K562 (cell line): Measurements from ENCODE around the gene NIFK. TPM values are rescaled to one million over a fixed set of nuclear protein-coding genes. Genes with fewer than 3 reads are reported as not detected.

ENCODE experiments used
- CHCHD3 ChIP-seq: fragments of 250-450 bp; sonication (Bioruptor Pico); IDR thresholded peaks from 2 replicates; pipeline ENCODE4 v2.1.2; 2022; ENCODE audit warnings: mild to moderate bottlenecking
- GTF2F1 ChIP-seq: IDR thresholded peaks from 2 replicates; pipeline ENCODE4 v1.6.1; 2011; ENCODE audit warnings: low read depth, low read length, improper control_type of control experiment
- GTF3C2 ChIP-seq: IDR thresholded peaks from 3 replicates; pipeline ENCODE4 v1.6.1; 2011; ENCODE audit warnings: borderline replicate concordance, mild to moderate bottlenecking, moderate library complexity; ENCODE audit not compliant: insufficient read length; ENCODE audit errors: extremely low read depth
- HINFP ChIP-seq: fragments of 450-650 bp; conservative IDR thresholded peaks from 2 replicates; pipeline ENCODE4 v1.6.1; 2016; ENCODE audit warnings: missing genetic modification characterization, low read depth, mild to moderate bottlenecking, control low read depth, missing compliant biosample characterization
- HNRNPUL1 ChIP-seq: fragments of 200-400 bp; formaldehyde crosslinking; IDR thresholded peaks from 2 replicates; pipeline ENCODE4 v1.6.1; 2017; ENCODE audit warnings: low read length
- NFIX ChIP-seq: fragments of 250-450 bp; sonication (Bioruptor Pico); IDR thresholded peaks from 2 replicates; pipeline ENCODE4 v1.4.0; 2020; ENCODE audit warnings: low read depth, mild to moderate bottlenecking, moderate library complexity
- NFXL1 ChIP-seq: fragments of 450-650 bp; formaldehyde crosslinking; IDR thresholded peaks from 2 replicates; pipeline ENCODE4 v1.4.0; 2021; ENCODE audit warnings: mild to moderate bottlenecking
- NR2F6 ChIP-seq: fragments of 450-650 bp; formaldehyde crosslinking; IDR thresholded peaks from 2 replicates; pipeline ENCODE4 v1.4.0; 2020; ENCODE audit warnings: mild to moderate bottlenecking
- NRF1 ChIP-seq, 2 experiments: fragments of 450-650 bp; IDR thresholded peaks in 1 of 2; conservative IDR thresholded peaks in 1 of 2; 2 replicates each; pipeline ENCODE4 v1.6.1; 2014; ENCODE audit warnings: mild to moderate bottlenecking in 2 of 2
- NUFIP1 ChIP-seq: fragments of 450-650 bp; IDR thresholded peaks from 2 replicates; pipeline ENCODE4 v1.6.1; 2018; ENCODE audit not compliant: partially characterized antibody
- SNIP1 ChIP-seq: fragments of 450-650 bp; IDR thresholded peaks from 2 replicates; pipeline ENCODE4 v1.7.1; 2017; ENCODE audit warnings: low read depth, mild to moderate bottlenecking
- SREBF2 ChIP-seq: sonication (generic); formaldehyde crosslinking; IDR thresholded peaks from 2 replicates; pipeline ENCODE4 v1.4.0; 2020; ENCODE audit warnings: mild to moderate bottlenecking, missing genetic modification reagents
- TFAP4 ChIP-seq: sonication (generic); formaldehyde crosslinking; IDR thresholded peaks from 2 replicates; pipeline ENCODE4 v1.8.0; 2022; ENCODE audit warnings: missing genetic modification reagents, mild to moderate bottlenecking, moderate library complexity, borderline replicate concordance
- ZC3H11A ChIP-seq: IDR thresholded peaks from 2 replicates; pipeline ENCODE4 v1.6.1; 2012; ENCODE audit warnings: low read depth, low read length, improper control_type of control experiment
- ZKSCAN8 ChIP-seq: fragments of 200-800 bp; sonication (Bioruptor generic); IDR thresholded peaks from 2 replicates; pipeline ENCODE4 v1.6.1; 2016; ENCODE audit warnings: missing genetic modification characterization, missing compliant biosample characterization
- ZNF124 ChIP-seq: sonication (generic); formaldehyde crosslinking; IDR thresholded peaks from 2 replicates; pipeline ENCODE4 v1.8.1; 2022; ENCODE audit warnings: missing genetic modification reagents
- ZNF165 ChIP-seq: fragments of 250-450 bp; sonication (Bioruptor Pico); IDR thresholded peaks from 2 replicates; pipeline ENCODE4 v1.4.0; 2020; ENCODE audit warnings: borderline replicate concordance
- ZNF561 ChIP-seq: fragments of 450-650 bp; formaldehyde crosslinking; conservative IDR thresholded peaks from 2 replicates; pipeline ENCODE4 v1.4.0; 2020; ENCODE audit warnings: mild to moderate bottlenecking, moderate library complexity
- ZNF589 ChIP-seq: fragments of 200-800 bp; sonication (Bioruptor generic); IDR thresholded peaks from 2 replicates; pipeline ENCODE4 v1.6.1; 2016; ENCODE audit warnings: low read depth, missing genetic modification characterization, missing compliant biosample characterization
- polyA plus RNA-seq, 8 experiments: library from polyadenylated mRNA; depleted of rRNA in 4 of 8; stranded (reverse) in 5 of 8; unstranded in 3 of 8; fragments of >200 nt; fragmentation: Nextera tagmentation in 2 of 8; fragmentation: Illumina TruSeq in 1 of 8; extraction: Ambion mirVana in 2 of 8; extraction: Trizol in 1 of 8; gene quantifications; 2 replicates each; pipeline versions ENCODE4 v1.2.1 to v1.2.3, GENCODE V29; 2011 to 2014; ENCODE audit warnings: inconsistent platforms in 1 of 8, missing spikeins in 1 of 8
- total RNA-seq, 7 experiments: library from RNA; depleted of rRNA in 6 of 7; stranded (reverse); fragments of >200 nt in 6 of 7; fragmentation: Illumina TruSeq in 2 of 7; extraction: Trizol in 2 of 7; gene quantifications; 2 replicates each; pipeline versions ENCODE4 v1.2.1 to v1.2.3, GENCODE V29; 2011 to 2021; ENCODE audit warnings: low replicate concordance in 1 of 7
- TF ChIP-seq, protein P1 (sequence below): fragments of 450-650 bp; IDR thresholded peaks from 2 replicates; pipeline ENCODE4 v1.6.1; 2016; ENCODE audit warnings: low read depth, mild to moderate bottlenecking, moderate library complexity
- TF ChIP-seq, protein P2 (sequence below), 3 experiments: fragments of 200-800 bp in 1 of 3; sonication (Bioruptor generic) in 1 of 3; sonication (generic) in 1 of 3; formaldehyde crosslinking in 1 of 3; IDR thresholded peaks; 2 replicates each; pipeline versions ENCODE4 v1.6.1 to v1.8.0; 2016 to 2022; ENCODE audit warnings: mild to moderate bottlenecking in 2 of 3, missing compliant biosample characterization in 2 of 3, missing genetic modification characterization in 2 of 3, missing genetic modification reagents in 1 of 3

Gene NIFK
- total and polyA plus RNA-seq, 9 of the 15 experiments (the other 6 are each of a cell fraction or from before 2014, with no cell fraction given) = 60.2 to 426 (median 183) TPM

DNA sequence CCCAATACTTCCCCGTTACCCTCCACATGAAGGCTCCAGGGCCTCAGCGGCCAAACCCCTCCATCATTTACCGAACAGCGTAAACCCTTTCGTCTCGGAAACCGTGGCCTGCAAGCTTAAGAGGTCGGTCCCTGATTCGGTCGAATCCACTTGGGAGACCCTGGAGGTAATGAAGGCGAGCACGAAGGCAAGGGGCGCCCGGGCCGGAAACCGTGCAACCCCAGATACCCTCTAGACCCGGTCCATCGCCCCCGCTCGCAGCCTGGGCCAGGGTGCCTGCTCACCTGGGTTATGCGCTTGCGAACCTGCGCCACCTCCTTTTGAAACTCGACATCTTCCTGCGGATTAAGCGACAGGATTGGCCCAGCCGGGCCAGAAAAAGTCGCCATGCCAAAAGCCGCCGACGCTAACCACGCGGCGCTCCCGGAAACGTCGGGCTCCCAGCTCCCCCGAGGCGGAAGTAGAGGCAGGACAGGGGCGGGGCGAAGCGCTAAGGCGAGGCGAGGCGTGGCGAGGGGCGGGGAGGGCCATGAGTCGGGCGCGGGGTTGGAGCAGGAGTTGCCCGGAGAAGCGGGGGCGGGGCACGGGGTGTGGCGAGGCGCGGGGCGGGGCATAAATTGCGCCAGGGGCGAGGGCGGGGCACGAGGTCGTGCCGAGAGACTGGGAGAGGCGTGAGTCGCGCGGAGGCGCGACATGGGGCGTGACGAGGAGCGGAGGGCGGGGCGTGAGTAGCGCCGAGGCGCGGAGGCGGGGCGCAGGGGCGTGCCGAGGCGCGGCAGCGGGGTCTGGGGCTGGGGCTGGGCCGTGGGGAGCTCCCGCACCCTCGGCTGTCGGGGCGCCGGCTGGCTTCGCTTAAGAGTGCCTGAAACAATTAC lies at the start of gene NIFK (continued):
- TF ChIP-seq GTF3C2 (no peak), GTF2F1 (no peak), ZNF589 (no peak), NFXL1 (CRISPR knock-in tag) (no peak), ZNF165 (CRISPR knock-in tag) (peak; percentile 43; the same call in 1 of the 2 replicates), TFAP4 (CRISPR knock-in tag) (peak; percentile 86), SREBF2 (no peak), SNIP1 (no peak), ZNF561 (CRISPR knock-in tag) (no peak), NR2F6 (CRISPR knock-in tag) (no peak), HINFP (no peak), ZC3H11A (no peak), ZKSCAN8 (CRISPR knock-in tag) (no peak), NUFIP1 (no peak), ZNF124 (CRISPR knock-in tag) (no peak), NRF1 (conservative IDR thresholded peaks at IDR 0.05 in 1 of 2, IDR thresholded peaks at IDR 0.05 in 1 of 2) (peak; percentile 63 to 67), HNRNPUL1 (no peak), NFIX (CRISPR knock-in tag) (no peak), CHCHD3 (CRISPR knock-in tag) (no peak)
- TF ChIP-seq, protein P1, sequence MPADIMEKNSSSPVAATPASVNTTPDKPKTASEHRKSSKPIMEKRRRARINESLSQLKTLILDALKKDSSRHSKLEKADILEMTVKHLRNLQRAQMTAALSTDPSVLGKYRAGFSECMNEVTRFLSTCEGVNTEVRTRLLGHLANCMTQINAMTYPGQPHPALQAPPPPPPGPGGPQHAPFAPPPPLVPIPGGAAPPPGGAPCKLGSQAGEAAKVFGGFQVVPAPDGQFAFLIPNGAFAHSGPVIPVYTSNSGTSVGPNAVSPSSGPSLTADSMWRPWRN = no peak
- TF ChIP-seq, protein P2, sequence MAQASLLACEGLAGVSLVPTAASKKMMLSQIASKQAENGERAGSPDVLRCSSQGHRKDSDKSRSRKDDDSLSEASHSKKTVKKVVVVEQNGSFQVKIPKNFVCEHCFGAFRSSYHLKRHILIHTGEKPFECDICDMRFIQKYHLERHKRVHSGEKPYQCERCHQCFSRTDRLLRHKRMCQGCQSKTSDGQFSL (CRISPR knock-in tag; IDR thresholded peaks at IDR 0.05) = no peak
- TF ChIP-seq, protein P2 (tag; IDR thresholded peaks at IDR 0.05) = no peak
